B cell (primary cell): Measurements from ENCODE around the gene FOXD4.
"Not testable (repeated sequence)": the region's sequence is repeated elsewhere in the genome, so short reads cannot be mapped to it uniquely, and the experiment has no call there.

Experiments used
- CTCF ChIP-seq: fragments of 200-600 bp; IDR thresholded peaks from one replicate; pipeline ENCODE4 v1.8.0; 2022; ENCODE audit warnings: antibody characterized with exemption, mild to moderate bottlenecking
- EZH2 ChIP-seq: IDR thresholded peaks from 2 replicates; pipeline ENCODE4 v1.6.1; 2012; ENCODE audit warnings: borderline replicate concordance, low read depth, mild to moderate bottlenecking, moderate library complexity, low read length; ENCODE audit not compliant: insufficient read depth, poor library complexity, severe bottlenecking

- not testable (repeated sequence) for TF ChIP-seq CTCF, EZH2
Observed at GRCh38 chr9:94323-94722, 23.9 kb downstream of the FOXD4 start.
